ENCODE data around the gene GADD45G.

The GADD45G gene

GRCh38 chr9:89632192-89632733 is 27.5 kb downstream of the GADD45G start:
- DNase-seq, result no peak

GRCh38 chr9:89632736-89633135 is 27.9 kb downstream of the GADD45G start:
- DNase-seq, result no peak

- DNase-seq, result no peak
These were observed 28.6 kb downstream of the GADD45G start for GRCh38 chr9:89633404-89633803.

- no peak for DNase-seq
These were observed 29.1 kb downstream of the GADD45G start for GRCh38 chr9:89633920-89634319.

- no peak for DNase-seq
These were observed 30.4 kb downstream of the GADD45G start for GRCh38 chr9:89634995-89635742.

- DNase-seq, result no peak
These were observed 31.0 kb downstream of the GADD45G start for GRCh38 chr9:89635816-89636215.

GRCh38 chr9:89637787-89638186 is 33.0 kb downstream of the GADD45G start:
- no peak for DNase-seq

GRCh38 chr9:89638359-89638758 is 33.5 kb downstream of the GADD45G start:
- no peak for DNase-seq

- DNase-seq, result no peak
These were observed 34.1 kb downstream of the GADD45G start for GRCh38 chr9:89638893-89639292.

GRCh38 chr9:89639367-89639795 is 34.6 kb downstream of the GADD45G start:
- DNase-seq, result no peak

GRCh38 chr9:89639961-89640360 is 35.1 kb downstream of the GADD45G start:
- DNase-seq, result no peak

GRCh38 chr9:89640361-89640760 is 35.5 kb downstream of the GADD45G start:
- DNase-seq, result no peak

GRCh38 chr9:89640801-89641200 is 36.0 kb downstream of the GADD45G start:
- DNase-seq, result no peak

- no peak for DNase-seq
These were observed 37.2 kb downstream of the GADD45G start for GRCh38 chr9:89641980-89642379.

GRCh38 chr9:89642789-89643188 is 38.0 kb downstream of the GADD45G start:
- no peak for DNase-seq

- no peak for DNase-seq
These were observed 41.6 kb downstream of the GADD45G start for GRCh38 chr9:89646189-89646939.

GRCh38 chr9:89647366-89648128 is 42.7 kb downstream of the GADD45G start:
- no peak for DNase-seq

- no peak for DNase-seq
These were observed 43.6 kb downstream of the GADD45G start for GRCh38 chr9:89648247-89649000.

GRCh38 chr9:89649039-89649691 is 44.4 kb downstream of the GADD45G start:
- no peak for DNase-seq

- DNase-seq, result no peak
These were observed 49.3 kb downstream of the GADD45G start for GRCh38 chr9:89654025-89654662.
